ENCODE results near the gene HM13. TPM values are rescaled to one million over a fixed set of nuclear protein-coding genes. Genes with fewer than 3 reads are reported as not detected.

HM13 gene
- total and polyA plus RNA-seq, 2 of the 13 experiments (the other 11 are each of a cell fraction or from before 2014, with no cell fraction given): 118 to 243 TPM

GRCh38 chr20:31547017-31547675, 32.9 kb downstream of the HM13 start (continued):
- TF ChIP-seq ZBTB42 (CRISPR knock-in tag; IDR thresholded peaks at IDR 0.05): no peak
- peak; percentile 69 for TF ChIP-seq TFDP2 (CRISPR knock-in tag; IDR thresholded peaks at IDR 0.05)
- TF ChIP-seq HMG20A (CRISPR knock-in tag; IDR thresholded peaks at IDR 0.05; ENCODE audit: borderline replicate concordance): no peak
- TF ChIP-seq JUNB (CRISPR knock-in tag; IDR thresholded peaks at IDR 0.05; ENCODE audit: borderline replicate concordance): 0 out of 2 replicates have a peak, but pooled peaks have one; percentile 12
- TF ChIP-seq ZNF33A (CRISPR knock-in tag; IDR thresholded peaks at IDR 0.05; ENCODE audit: borderline replicate concordance): no peak
- no peak for TF ChIP-seq ZFP62 (CRISPR knock-in tag; IDR thresholded peaks at IDR 0.05)
- no peak for TF ChIP-seq RNF219 (CRISPR knock-in tag; IDR thresholded peaks at IDR 0.05)
- TF ChIP-seq PAX8 (CRISPR knock-in tag; IDR thresholded peaks at IDR 0.05; ENCODE audit: borderline replicate concordance): peak; percentile 79; the same call in 1 of the 2 replicates
- TF ChIP-seq NBN (conservative IDR thresholded peaks at IDR 0.05): no peak
- peak; percentile 74; the same call in 1 of the 2 replicates for TF ChIP-seq IKZF5 (CRISPR knock-in tag; IDR thresholded peaks at IDR 0.05)
- 0 out of 2 replicates have a peak, but pooled peaks have one; percentile 80 for TF ChIP-seq REL (CRISPR knock-in tag; conservative IDR thresholded peaks at IDR 0.05)
- TF ChIP-seq ZNF367 (CRISPR knock-in tag; IDR thresholded peaks at IDR 0.05; ENCODE audit: borderline replicate concordance): no peak
- TF ChIP-seq ZNF784 (CRISPR knock-in tag; IDR thresholded peaks at IDR 0.05; ENCODE audit: borderline replicate concordance): no peak
- peak; percentile 80; the same call in 1 of the 2 replicates for TF ChIP-seq POGK (CRISPR knock-in tag; conservative IDR thresholded peaks at IDR 0.05)
- peak; percentile 97 for TF ChIP-seq FOSL2 (CRISPR knock-in tag; IDR thresholded peaks at IDR 0.05)
- 0 out of 2 replicates have a peak, but pooled peaks have one; percentile 14 for TF ChIP-seq MIER2 (CRISPR knock-in tag; IDR thresholded peaks at IDR 0.05)
- TF ChIP-seq RXRB (CRISPR knock-in tag; IDR thresholded peaks at IDR 0.05; ENCODE audit: borderline replicate concordance): no peak
- no peak; the same call in 1 of the 2 replicates for TF ChIP-seq ZNF552 (CRISPR knock-in tag; IDR thresholded peaks at IDR 0.05; ENCODE audit: borderline replicate concordance)
- TF ChIP-seq ZNF709 (CRISPR knock-in tag; IDR thresholded peaks at IDR 0.05): peak; percentile 87; the same call in 1 of the 2 replicates
- TF ChIP-seq ZSCAN30 (CRISPR knock-in tag; IDR thresholded peaks at IDR 0.05): no peak

Measured in HepG2 (cell line).